GM18505 (cell line): ENCODE measurements around the gene KCND2.
A peak's percentile ranks its signal among the peaks of the same experiment; 100 is the strongest.
"Not testable (repeated sequence)": the region's sequence is repeated elsewhere in the genome, so short reads cannot be mapped to it uniquely, and the experiment has no call there.

Experiments used
- ATAC-seq: cut with Tn5 transposase; IDR thresholded peaks from one replicate; pipeline ENCODE4 v1.9.1; 2021; ENCODE audit not compliant: unreplicated experiment
- POLR2A ChIP-seq: IDR thresholded peaks from 4 replicates; pipeline ENCODE4 v1.6.1; 2011; ENCODE audit warnings: borderline replicate concordance; ENCODE audit not compliant: insufficient read depth, insufficient read length; ENCODE audit errors: extremely low read depth

Gene KCND2

DNA sequence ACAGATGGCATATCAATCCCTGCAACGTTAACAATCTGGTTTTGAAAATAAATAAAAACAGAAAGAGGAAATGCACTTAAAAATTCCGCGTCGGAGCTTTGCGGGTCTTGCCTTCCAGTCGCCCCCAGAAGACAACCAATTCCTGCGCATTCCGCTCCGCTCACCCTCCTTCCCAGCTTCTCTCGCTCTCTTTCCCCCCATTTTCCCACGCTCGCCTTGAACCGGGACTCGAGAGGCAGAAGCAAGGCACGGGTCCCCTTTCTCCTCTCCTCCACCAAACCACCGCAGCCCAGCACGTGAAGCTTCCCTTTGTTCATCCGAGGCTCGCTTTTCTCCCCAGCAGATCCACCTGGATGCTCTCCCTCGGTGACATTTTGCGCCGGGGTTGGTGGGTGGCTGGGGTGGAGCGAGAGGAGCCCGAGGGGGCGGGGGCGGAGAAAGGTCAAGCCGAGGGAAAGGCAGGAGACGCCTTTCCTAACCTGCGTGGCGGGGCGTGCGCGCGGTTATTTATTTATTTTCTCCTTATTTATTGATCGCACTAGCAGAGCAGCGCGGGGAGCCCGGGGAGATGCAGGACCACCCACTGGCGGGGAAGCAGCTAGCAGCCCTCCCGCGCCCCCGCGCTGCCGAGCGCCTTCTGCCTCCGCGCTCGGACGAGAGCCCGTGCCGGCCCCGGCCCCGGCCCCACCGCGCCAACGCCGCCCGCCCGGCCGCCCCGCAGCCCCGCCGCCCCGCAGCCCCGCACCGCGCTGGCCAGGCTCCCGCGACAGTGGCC, at the start of gene KCND2:
KCND2 (plus strand) TSS at position 475 of the 775 bp plus-strand sequence.
- peak; percentile 37 for ATAC-seq
- no peak for TF ChIP-seq POLR2A

GRCh38 chr7:120226188-120226587, 46.8 kb upstream of the KCND2 start:
- no peak for ATAC-seq
- no peak for TF ChIP-seq POLR2A

- no peak for TF ChIP-seq POLR2A
- no peak for ATAC-seq
Observed at GRCh38 chr7:120227255-120227654, 45.7 kb upstream of the KCND2 start.

- TF ChIP-seq POLR2A, result no peak
- ATAC-seq, result no peak
Observed at GRCh38 chr7:120229084-120229483, 43.9 kb upstream of the KCND2 start.

DNA sequence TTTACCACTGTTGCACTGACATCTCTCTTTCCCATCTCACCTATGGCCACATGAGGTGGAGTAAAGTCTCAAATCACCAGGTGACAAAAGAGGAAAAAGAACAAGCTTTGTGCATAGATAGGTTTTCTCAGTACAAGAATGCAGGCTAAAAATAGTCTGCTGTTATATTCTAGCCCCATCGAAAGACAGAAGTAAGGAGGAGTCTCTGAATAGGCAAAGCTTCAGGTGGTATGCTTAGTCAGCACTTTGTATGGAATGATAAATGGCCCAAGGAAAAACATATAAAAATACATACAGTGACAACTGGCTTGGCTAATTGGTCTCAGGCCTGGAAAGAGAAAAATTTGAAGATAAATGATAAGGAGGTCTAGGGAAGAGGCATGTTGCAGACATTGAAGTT, 39.6 kb upstream of the KCND2 start:
- TF ChIP-seq POLR2A, result no peak
- ATAC-seq, result no peak

DNA sequence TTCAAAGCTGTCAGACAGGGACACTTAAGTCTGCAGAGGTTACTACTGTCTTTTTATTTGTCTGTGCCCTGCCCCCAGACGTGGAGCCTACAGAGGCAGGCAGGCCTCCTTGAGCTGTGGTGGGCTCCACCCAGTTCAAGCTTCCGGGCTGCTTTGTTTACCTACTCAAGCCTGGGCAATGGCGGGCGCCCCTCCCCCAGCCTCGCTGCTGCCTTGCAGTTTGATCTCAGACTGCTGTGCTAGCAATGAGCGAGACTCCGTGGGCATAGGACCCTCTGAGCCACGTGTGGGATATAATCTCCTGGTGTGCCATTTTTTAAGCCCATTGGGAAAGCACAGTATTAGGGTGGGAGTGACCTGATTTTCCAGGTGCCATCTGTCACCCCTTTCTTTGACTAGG, 32.6 kb upstream of the KCND2 start:
- ATAC-seq, result not testable (repeated sequence)

DNA sequence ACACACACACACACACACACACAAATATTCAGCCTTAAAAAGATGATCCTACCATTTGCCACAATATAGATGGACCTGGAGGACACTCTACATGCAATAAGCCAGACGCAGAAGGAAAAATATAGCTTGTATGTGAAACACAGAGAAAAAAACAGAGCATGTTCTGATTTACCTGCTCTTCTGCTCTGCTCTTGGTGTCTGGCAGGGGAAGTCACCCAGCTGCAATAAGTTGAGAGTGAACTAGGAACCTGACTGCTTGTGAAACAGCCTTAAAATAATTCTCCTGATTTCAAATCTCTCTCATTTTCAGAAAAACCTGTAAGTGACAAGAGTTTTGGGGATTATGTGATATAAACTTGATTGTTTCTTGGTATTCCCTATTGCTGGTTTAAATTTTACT, 31.0 kb upstream of the KCND2 start:
- ATAC-seq, result no peak
- no peak for TF ChIP-seq POLR2A

GRCh38 chr7:120254845-120255244, 18.1 kb upstream of the KCND2 start:
- no peak for TF ChIP-seq POLR2A
- ATAC-seq, result no peak

DNA sequence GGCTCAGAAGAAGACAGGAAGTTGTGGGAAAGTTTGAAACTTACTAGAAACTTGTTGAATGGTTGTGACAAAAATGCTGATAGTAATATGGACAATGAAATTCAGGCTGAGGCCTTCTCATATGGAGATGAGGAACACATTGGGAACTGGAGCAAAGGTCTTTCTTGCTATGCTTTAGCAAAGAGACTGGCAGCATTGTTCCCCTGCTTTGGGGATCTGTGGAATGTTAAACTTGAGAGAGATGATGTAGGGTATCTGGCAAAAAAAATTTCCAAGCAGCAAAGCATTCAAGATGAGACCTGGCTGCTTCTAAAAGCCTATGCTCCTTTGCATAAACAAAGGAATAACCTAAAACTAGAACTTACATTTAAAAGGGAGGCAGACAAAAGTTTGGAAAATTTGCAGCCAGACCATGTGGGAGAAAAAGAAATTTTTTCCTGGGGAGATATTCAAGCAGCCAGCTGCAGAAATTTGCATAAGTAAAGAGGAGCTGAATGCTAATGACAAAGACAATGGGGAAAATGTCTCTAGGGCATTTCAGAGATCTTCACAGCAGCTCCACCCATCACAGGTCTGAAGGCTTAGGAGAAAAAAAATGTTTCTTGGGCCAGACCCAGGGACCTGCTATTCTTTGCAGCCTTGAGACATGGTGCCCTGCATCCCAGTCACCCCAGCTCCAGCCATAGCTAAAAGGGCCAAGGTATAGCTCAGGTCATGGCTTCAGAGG, 16.5 kb upstream of the KCND2 start:
- no peak for ATAC-seq
- TF ChIP-seq POLR2A, result no peak

- no peak for TF ChIP-seq POLR2A
- ATAC-seq, result no peak
Observed at GRCh38 chr7:120259386-120259785, 13.6 kb upstream of the KCND2 start.

- no peak for TF ChIP-seq POLR2A
- no peak for ATAC-seq
Observed at GRCh38 chr7:120260111-120260510, 12.9 kb upstream of the KCND2 start.

GRCh38 chr7:120272261-120272660, 714 bp upstream of the KCND2 start:
- peak; percentile 28 for ATAC-seq
- no peak for TF ChIP-seq POLR2A

DNA sequence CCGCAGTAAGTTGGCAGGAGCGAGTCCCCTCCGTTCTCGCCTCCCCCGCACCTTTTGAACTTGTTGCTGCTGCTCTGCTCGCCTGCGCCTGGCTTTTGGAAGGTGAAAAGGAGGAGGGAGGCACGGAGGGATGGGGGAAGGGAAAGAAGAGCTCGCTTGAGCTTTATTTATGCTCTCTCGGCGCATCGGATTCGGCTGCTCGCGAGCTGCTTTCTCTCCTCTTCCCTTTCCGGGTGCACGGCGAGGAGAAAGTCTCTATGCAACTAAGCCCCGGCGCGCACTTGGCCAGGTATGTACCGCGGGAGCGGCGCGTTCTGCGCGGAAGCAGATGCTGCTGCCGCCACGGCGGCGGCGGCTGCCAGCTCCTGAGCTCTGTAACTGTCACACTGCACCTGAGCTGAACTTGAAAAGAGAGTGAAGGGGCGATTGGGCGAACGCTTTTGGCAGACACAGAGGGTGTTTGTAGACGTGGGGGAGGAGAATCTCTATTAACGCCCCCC, 551 bp downstream of the KCND2 start:
- peak; percentile 69 for TF ChIP-seq POLR2A
- peak; percentile 72 for ATAC-seq

- no peak for ATAC-seq
Observed at GRCh38 chr7:120274482-120274881, 1.5 kb downstream of the KCND2 start.

More at GRCh38 chr7:120274482-120274881, 1.5 kb downstream of the KCND2 start:
- TF ChIP-seq POLR2A, result no peak
